Fibroblast of lung (primary cell): Measurements from ENCODE around the gene UPF2. TPM values are rescaled to one million over a fixed set of nuclear protein-coding genes. Genes with fewer than 3 reads are reported as not detected.
"Not testable (repeated sequence)": the region's sequence is repeated elsewhere in the genome, so short reads cannot be mapped to it uniquely, and the experiment has no call there.

ENCODE experiments used
- DNase-seq, 2 donors: peaks; one replicate each; pipeline versions ENCODE4 v3.0.0 to v3.0.0-alpha.2; 2010; ENCODE audit warnings: low read depth in 2 of 2
- H2AFZ ChIP-seq: 2 replicates; pipeline ENCODE4 v1.5.1; 2012; ENCODE audit warnings: low read length, control low read depth, inconsistent platforms
- H3K27ac ChIP-seq: 2 replicates; pipeline ENCODE4 v1.5.1; 2011; ENCODE audit warnings: low read length, control low read depth; ENCODE audit not compliant: insufficient read depth
- H3K27me3 ChIP-seq: 2 replicates; pipeline ENCODE4 v1.5.1; 2011; ENCODE audit warnings: mild to moderate bottlenecking, low read length; ENCODE audit not compliant: control insufficient read depth, insufficient read depth
- H3K36me3 ChIP-seq: 2 replicates; pipeline ENCODE4 v1.5.1; 2011; ENCODE audit warnings: low read length; ENCODE audit not compliant: control insufficient read depth, insufficient read depth
- H3K4me1 ChIP-seq: 2 replicates; pipeline ENCODE4 v1.5.1; 2011; ENCODE audit warnings: low read length; ENCODE audit not compliant: control insufficient read depth, insufficient read depth; ENCODE audit errors: extremely low read depth
- H3K4me2 ChIP-seq: 2 replicates; pipeline ENCODE4 v1.5.1; 2011; ENCODE audit warnings: low read length, control low read depth; ENCODE audit not compliant: insufficient read depth; ENCODE audit errors: extremely low read depth
- H3K4me3 ChIP-seq, 4 experiments: fragments of 200-600 bp in 1 of 4; sonication (generic) in 1 of 4; replicated peaks in 1 of 4; 2 replicates each; pipeline ENCODE4 v1.5.1; 2011 to 2016; ENCODE audit warnings: low read length in 4 of 4, low read depth in 3 of 4, mild to moderate bottlenecking in 3 of 4, control low read depth in 2 of 4, inconsistent platforms in 1 of 4, mixed read lengths in 1 of 4; ENCODE audit not compliant: insufficient read depth in 1 of 4; ENCODE audit errors: control extremely low read depth in 1 of 4
- H3K79me2 ChIP-seq: 2 replicates; pipeline ENCODE4 v1.5.1; 2012; ENCODE audit warnings: mild to moderate bottlenecking, low read length, inconsistent platforms; ENCODE audit not compliant: control insufficient read depth, insufficient read depth
- H3K9ac ChIP-seq: 2 replicates; pipeline ENCODE4 v1.5.1; 2011; ENCODE audit warnings: mild to moderate bottlenecking, low read length, control low read depth; ENCODE audit not compliant: insufficient read depth
- H3K9me3 ChIP-seq: 2 replicates; pipeline ENCODE4 v1.5.1; 2012; ENCODE audit warnings: low read depth, low read length; ENCODE audit not compliant: control insufficient read depth, insufficient read depth
- H4K20me1 ChIP-seq: 2 replicates; pipeline ENCODE4 v1.5.1; 2011; ENCODE audit warnings: low read length; ENCODE audit not compliant: control insufficient read depth, insufficient read depth; ENCODE audit errors: extremely low read depth
- EZH2 ChIP-seq: IDR thresholded peaks from 2 replicates; pipeline ENCODE4 v1.5.1; 2012; ENCODE audit warnings: low read length, control low read depth, mild to moderate bottlenecking; ENCODE audit errors: missing control alignments
- polyA plus RNA-seq, 2 donors: library from polyadenylated mRNA; depleted of rRNA in 1 of 2; stranded (reverse) in 1 of 2; unstranded in 1 of 2; fragments of >200 nt; gene quantifications; 2 replicates each; pipeline ENCODE4 v1.2.1, GENCODE V29; 2011 to 2012; ENCODE audit warnings: missing spikeins in 1 of 2
- total RNA-seq: library from RNA; depleted of rRNA; stranded (reverse); fragments of >200 nt; gene quantifications from 2 replicates; pipeline ENCODE4 v1.2.1, GENCODE V29; 2014
- TF ChIP-seq, protein P1 (sequence below), 2 donors: IDR thresholded peaks in 1 of 2; conservative IDR thresholded peaks in 1 of 2; 1 replicate in 1 of 2; 2 replicates in 1 of 2; pipeline ENCODE4 v1.5.1; 2011 to 2012; ENCODE audit warnings: low read length in 2 of 2, control low read depth in 1 of 2, inconsistent platforms in 1 of 2, low read depth in 1 of 2, mild to moderate bottlenecking in 1 of 2

The UPF2 gene
- total and polyA plus RNA-seq, 2 donors (not counting 1 experiment from before 2014, with no cell fraction given): 20.8 to 22.6 TPM

DNA sequence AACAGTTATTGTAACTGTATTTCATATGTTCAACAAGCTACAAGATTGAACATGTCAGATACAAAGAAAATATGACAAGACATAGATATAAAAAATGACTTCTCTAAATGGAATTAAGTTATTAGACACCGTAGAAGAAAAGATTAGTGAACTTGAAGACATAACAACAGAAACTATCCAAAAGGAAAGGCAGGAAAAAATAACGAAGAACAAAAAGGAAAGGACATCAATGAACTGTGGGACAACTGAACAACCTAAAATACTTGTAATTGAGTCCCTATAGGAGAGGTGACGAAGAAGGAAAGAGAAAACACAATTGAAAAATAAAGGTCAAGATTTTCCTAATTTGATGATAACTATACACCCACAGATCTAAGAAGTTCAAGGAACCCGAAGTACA is 32.3 kb downstream of the UPF2 start:
- Histone ChIP-seq H3K9me3 (no peaks in the 10 kb centered on the region), H3K4me1 (no peaks in the 10 kb centered on the region), H3K27me3 (no peaks in the 10 kb centered on the region), H3K4me3 (no peak overlapping the region), H3K79me2 (no peaks in the 10 kb centered on the region), H3K27ac (no peak overlapping the region), H3K4me2 (no peak overlapping the region), H2AFZ (no peak overlapping the region), H4K20me1 (no peaks in the 10 kb centered on the region), H3K9ac (no peak overlapping the region), H3K36me3 (no peaks in the 10 kb centered on the region)
- no peak for DNase-seq
- no peak for TF ChIP-seq EZH2
- TF ChIP-seq, protein P1, sequence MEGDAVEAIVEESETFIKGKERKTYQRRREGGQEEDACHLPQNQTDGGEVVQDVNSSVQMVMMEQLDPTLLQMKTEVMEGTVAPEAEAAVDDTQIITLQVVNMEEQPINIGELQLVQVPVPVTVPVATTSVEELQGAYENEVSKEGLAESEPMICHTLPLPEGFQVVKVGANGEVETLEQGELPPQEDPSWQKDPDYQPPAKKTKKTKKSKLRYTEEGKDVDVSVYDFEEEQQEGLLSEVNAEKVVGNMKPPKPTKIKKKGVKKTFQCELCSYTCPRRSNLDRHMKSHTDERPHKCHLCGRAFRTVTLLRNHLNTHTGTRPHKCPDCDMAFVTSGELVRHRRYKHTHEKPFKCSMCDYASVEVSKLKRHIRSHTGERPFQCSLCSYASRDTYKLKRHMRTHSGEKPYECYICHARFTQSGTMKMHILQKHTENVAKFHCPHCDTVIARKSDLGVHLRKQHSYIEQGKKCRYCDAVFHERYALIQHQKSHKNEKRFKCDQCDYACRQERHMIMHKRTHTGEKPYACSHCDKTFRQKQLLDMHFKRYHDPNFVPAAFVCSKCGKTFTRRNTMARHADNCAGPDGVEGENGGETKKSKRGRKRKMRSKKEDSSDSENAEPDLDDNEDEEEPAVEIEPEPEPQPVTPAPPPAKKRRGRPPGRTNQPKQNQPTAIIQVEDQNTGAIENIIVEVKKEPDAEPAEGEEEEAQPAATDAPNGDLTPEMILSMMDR (conservative IDR thresholded peaks at IDR 0.05 in 1 of 2, IDR thresholded peaks at IDR 0.05 in 1 of 2; ENCODE audit: low read depth in 1 of 2, low read length in 2 of 2): no peak

DNA sequence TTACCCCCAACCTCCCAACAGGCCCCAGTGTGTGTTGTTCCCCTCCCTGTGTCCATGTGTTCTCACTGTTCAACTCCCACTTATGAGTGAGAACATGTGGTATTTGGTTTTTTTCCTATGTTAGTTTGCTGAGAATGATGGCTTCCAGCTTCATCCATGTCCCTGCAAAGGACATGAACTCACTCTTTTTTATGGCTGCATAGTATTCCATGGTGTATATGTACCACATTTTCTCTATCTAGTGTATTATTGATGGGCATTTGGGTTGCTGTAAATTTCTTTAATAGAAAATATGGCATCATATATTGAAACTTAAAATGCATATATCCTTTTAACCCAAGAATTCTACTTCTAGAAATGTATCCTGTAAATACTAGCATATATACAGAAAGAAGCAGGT is 33.8 kb downstream of the UPF2 start:
- not testable (repeated sequence) for H3K27ac ChIP-seq, H3K4me1 ChIP-seq, H3K27me3 ChIP-seq, H3K36me3 ChIP-seq, H2AFZ ChIP-seq, H3K79me2 ChIP-seq, H3K4me3 ChIP-seq, H3K9ac ChIP-seq, H3K4me2 ChIP-seq, DNase-seq, H3K9me3 ChIP-seq, H4K20me1 ChIP-seq

DNA sequence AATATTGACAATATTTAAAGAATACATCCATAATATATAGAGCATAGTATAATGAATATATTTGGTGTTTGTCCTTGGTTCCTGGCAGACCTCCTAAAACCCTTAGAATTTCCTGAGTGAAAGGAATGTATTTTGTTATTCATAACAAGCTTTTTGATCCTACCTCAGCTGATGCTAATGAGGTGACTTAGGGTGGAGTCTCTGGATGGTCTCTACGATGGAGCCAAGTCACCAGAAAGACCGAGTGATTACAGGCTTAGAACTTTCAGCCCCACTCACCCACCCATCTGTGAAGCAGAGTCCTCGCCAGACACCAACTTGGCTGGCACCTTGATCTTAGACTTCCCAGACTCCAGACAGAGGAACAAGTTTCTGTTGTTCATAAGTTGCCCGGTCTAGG is 35.9 kb downstream of the UPF2 start:
- Histone ChIP-seq H3K79me2 (no peaks in the 10 kb centered on the region), H3K4me2 (no peak overlapping the region), H3K27ac (no peak overlapping the region), H3K36me3 (peaks cover 2% of the 10 kb centered on the region), H3K4me1 (no peaks in the 10 kb centered on the region), H3K27me3 (no peaks in the 10 kb centered on the region), H4K20me1 (no peaks in the 10 kb centered on the region), H3K9me3 (no peaks in the 10 kb centered on the region), H3K4me3 (no peak overlapping the region), H2AFZ (no peak overlapping the region), H3K9ac (no peak overlapping the region)
- TF ChIP-seq, protein P1 (conservative IDR thresholded peaks at IDR 0.05 in 1 of 2, IDR thresholded peaks at IDR 0.05 in 1 of 2; ENCODE audit: low read depth in 1 of 2, low read length in 2 of 2): no peak
- TF ChIP-seq EZH2: no peak
- no peak for DNase-seq
